Measurements from ENCODE around the gene PWWP2B. TPM values are rescaled to one million over a fixed set of nuclear protein-coding genes. Genes with fewer than 3 reads are reported as not detected.
A peak's percentile ranks its signal among the peaks of the same experiment; 100 is the strongest.

Gene PWWP2B
- total and polyA plus RNA-seq, 2 of the 8 experiments (the other 6 are each of a cell fraction or from before 2014, with no cell fraction given), result 5.3 to 10.8 TPM

- TF ChIP-seq RAD21 (IDR thresholded peaks at IDR 0.05 in 1 of 2, conservative IDR thresholded peaks at IDR 0.05 in 1 of 2; ENCODE audit: low read depth in 2 of 2, low read length in 2 of 2), result peak; percentile 31 to 38; a peak in 3 of 4 replicates
- no peak for TF ChIP-seq JUND (IDR thresholded peaks at IDR 0.05; ENCODE audit: low read length)
- TF ChIP-seq, protein P1, sequence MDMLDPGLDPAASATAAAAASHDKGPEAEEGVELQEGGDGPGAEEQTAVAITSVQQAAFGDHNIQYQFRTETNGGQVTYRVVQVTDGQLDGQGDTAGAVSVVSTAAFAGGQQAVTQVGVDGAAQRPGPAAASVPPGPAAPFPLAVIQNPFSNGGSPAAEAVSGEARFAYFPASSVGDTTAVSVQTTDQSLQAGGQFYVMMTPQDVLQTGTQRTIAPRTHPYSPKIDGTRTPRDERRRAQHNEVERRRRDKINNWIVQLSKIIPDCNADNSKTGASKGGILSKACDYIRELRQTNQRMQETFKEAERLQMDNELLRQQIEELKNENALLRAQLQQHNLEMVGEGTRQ (IDR thresholded peaks at IDR 0.05; ENCODE audit: low read length), result no peak
Measured at GRCh38 chr10:132465193-132465888, 68.3 kb downstream of the PWWP2B start (continued).

All from H1 (cell line).